Middle frontal gyrus (tissue), 1 donor: ENCODE results near the gene SMIM20.

Experiments
- DNase-seq: peaks from one replicate; pipeline ENCODE4 v3.0.0-alpha.2; 2015; ENCODE audit warnings: low spot score; ENCODE audit errors: extremely low spot score

Gene SMIM20

DNA sequence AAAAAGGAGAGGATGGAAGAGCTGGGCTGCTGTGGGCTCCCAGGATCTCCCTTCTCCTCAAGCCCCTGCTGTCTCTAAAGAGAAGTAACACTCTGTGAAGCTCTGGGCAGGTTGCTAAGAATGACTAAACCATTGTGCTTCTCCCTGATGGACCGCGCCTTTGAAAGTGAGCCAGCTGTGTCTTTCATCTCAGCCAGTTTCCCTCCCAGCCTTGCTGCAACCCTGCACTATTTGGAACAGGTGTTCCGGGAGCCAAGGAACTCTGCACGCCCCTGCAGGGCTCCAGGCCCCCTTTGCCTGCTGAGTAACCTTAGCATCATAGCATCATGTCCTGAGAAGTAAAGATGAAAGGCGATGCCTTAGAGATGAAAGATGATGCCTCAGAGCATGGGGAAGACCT lies 39.7 kb downstream of the SMIM20 start:
- no peak for DNase-seq

DNA sequence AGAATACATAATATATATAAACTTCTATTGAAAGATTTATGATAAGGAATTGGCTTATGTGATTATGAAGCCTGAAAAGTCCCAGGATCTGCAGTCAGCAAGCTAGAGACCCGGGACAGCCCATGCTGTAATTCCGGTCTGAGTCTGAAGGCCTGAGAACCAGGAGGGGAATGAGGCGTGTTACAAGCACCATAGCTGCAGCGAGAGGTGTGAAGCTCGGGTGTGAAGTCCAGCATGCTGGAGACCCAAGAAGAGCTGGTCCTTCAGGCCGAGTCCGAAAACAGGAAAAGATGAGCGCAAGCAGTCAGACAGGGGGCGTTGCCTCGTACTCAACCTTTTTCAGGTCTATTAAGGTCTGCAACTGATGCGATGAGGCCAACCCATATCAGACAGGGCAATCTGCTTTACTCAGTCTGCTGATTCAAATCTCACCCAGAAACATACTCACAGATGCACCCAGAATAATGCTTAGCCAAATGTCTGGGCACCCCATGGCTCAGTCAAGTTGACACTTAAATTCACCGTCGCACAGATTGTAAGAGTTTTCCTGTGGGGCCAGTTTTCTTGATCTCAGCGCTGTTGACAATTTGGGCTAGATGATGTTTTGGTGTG lies 40.4 kb downstream of the SMIM20 start:
- no peak for DNase-seq

GRCh38 chr4:25955705-25956104 lies 41.7 kb downstream of the SMIM20 start:
- no peak for DNase-seq

DNA sequence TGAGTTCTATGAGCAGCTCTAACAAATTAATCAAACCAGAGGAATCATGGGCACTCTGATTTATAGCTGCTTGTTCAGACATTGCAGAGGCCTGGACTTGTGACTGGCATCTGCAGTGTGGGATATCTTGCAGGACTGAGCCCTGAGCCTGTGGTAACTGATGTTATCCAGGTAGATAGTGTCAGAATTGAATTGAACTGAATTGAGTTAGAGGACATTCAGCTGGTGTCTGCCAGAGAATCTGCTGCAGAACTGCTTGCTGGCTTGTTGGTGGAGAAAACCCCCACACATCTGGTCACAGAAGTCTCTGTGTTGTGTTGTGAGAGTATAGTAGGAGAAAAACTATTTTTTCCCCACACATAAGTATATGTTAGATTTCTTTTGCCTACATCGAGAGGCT lies 42.2 kb downstream of the SMIM20 start:
- peak; percentile 38 for DNase-seq

- DNase-seq = peak; percentile 29
Observed at GRCh38 chr4:25958110-25958509, 44.1 kb downstream of the SMIM20 start.

DNA sequence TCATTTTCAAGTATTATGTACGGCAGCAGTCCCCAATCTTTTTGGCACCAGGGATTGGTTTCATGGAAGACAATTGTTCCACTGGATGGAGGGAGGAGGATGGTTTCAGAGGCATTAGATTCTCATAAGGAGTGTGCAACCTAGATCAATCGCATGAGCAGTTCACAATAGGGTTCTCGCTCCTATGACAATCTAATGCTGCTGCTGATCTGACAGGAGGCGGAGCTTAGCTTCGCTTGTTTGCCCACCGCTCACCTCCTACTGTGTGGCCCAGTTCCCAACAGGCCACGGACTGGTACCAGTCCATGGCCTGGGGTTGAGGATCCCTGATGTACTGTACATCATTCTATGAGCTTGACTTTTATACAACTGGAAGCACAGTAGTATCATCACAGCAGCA lies 48.4 kb downstream of the SMIM20 start:
- DNase-seq = no peak

GRCh38 chr4:25965629-25966028 lies 51.6 kb downstream of the SMIM20 start:
- no peak for DNase-seq

GRCh38 chr4:25966171-25966570 lies 52.2 kb downstream of the SMIM20 start:
- DNase-seq = no peak

DNA sequence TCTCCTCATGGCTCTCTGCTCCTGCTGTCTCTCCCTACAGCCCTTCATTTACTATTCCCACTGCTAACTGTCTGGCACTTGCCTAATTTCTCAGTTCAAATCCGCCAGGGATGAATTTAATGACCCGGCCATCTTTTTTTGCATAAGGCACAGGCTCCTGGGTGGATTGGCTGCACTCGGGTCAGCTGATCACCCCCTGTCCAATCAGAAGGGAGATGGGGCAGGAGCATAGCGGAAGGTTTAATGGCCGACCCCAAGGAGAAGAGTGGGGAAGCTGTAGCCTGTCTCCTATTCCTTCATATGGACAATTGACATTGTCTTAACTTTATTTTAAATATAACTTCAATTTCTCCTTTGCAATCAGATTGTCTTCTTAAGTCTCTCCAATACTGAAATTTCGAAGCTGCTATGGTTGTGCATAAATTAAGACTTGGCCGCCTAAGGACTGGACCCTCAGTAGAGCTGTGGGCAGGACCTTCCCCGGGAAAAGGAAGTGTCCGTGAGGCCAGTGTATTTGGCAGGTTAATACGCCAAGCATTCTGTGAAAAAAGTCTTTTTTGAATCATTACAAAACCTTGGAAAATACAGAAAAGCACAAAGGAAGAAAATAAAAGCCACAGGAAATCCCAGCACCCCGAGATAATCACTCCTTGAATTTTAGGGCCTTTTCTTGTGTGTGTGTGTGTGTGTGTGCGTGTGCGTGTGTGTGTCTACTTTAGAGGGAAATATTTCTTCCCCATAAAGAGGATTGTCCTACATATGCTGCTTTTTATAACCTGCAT lies 55.5 kb downstream of the SMIM20 start:
- no peak for DNase-seq

DNA sequence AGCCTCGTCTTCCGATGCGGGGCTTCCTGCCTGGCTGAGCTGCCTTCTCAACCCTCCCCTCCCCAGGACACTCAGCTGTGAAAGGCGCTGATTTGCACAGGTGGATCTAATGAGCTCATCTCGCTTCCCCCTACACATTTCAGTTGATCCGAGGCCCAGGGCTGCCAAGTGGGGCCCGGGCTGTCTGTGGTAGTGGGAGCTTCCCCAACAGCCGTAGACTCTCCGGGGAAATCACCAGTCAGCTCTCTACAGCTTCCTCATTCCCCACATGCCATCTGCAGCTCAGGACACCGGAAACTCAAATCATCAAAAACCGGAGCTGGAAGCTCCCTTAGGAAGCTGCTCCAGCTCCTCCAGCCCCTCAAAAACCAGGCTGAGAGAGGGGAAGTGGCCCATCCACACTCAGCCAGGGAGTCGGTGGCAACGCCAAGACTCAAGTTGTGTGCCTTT lies 56.2 kb downstream of the SMIM20 start:
- no peak for DNase-seq

DNA sequence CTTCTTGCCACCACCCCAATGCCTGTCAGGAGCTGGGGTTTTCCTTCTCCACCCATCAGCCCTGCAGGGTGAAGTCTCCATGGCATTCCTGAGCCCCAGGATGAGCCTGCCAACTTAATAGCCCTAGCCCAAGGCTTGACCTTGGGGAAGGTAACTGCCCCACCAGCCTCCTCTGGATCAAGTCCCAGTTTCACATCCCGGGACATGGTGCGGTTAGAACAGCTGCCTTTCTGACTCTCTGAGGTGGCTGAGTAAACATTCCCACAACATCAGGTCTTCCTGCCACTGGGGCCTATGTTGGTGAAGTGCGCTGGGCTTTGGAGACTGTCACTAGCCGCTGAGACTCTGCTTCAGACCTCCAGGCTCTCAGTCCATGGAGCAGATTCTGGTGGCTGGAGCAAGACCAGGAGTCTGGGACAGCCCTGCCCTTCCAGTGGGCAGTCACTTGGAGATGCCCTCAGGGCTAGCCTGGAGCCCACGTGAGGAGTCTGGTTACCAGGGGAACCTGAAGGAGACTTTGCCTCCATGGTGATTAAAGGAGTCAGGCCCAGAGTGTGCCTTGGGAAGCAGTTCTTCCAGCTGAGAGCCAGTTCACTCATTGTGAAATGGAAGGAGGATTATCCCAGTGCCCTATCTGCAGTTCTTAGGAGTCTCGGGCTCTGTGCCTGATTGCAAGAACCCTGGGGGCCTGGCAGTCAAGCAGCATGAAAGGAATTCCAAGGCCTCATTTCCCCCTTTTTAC lies 56.8 kb downstream of the SMIM20 start:
- no peak for DNase-seq

DNA sequence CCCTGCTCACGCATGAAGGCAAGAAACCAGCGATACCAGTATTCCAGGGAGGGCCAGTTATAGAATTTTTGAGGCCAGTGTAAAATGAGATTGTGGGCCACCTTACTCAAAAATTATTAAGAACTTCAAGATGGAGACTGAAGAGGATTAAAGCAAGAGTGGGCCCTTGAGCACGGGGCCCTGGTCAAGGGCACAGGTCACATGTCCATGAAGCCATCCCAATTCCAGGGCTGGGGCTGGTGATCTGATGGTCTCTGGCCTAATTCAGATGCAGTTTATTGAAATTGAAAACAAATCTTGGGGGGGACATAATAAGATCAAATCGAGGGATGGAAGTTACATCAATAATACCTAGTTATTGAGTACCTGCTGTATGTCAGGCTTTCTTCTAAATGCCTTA lies 58.3 kb downstream of the SMIM20 start:
- DNase-seq = no peak

DNA sequence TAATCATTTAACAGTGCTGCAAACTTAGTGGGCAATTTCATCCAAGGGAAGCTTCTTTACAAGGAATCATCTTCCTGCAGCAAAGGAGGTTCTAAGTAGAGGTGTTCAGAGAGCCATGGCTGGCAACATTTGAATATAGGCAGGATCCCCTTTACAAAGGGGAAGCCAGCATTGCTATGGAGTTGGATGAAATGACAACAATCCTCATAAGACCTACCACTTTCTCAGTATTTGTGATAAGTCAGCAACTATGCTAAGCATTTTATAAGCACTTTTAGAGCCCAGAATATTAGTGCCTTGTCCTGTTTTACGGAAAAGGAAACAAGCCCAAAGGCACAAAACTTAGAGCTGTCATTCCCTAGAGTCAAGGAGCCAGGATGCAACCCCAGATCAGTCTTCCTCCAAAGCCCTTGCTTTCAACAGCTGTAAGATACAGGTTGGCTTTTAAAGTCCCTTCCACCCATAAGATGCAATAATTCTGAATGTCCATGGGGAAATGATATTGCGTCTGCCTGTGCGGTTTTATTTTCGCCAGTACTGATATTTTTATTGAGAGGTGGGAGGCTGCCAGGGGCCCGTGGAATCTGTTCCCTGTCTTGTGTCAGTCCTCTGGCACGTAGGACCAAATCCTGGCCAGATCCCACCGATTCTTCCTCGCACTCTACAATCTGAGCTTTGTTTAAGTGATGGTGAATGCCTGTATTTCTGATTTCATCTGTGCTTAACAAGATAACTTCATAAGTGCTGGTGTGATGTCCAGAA lies 59.1 kb downstream of the SMIM20 start:
- no peak for DNase-seq

DNA sequence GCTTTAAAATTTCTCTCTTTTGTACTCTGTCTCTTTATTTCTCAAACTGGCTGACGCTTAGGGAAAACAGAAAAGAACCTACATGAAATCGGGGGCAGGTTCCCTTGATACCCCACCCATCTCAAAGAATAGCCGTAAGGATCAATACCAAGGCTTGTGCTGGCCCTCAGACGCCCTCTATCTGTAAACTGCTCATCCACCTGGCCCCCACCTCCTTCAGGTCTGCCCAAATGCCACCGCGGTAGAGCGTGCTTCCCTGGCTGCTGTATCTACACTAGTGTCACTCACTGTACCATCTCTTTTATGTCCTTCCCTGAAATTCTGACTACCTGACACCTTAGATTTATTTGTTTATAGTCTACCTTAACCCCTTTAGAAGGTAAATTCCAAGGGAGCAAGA lies 62.8 kb downstream of the SMIM20 start:
- no peak for DNase-seq

DNA sequence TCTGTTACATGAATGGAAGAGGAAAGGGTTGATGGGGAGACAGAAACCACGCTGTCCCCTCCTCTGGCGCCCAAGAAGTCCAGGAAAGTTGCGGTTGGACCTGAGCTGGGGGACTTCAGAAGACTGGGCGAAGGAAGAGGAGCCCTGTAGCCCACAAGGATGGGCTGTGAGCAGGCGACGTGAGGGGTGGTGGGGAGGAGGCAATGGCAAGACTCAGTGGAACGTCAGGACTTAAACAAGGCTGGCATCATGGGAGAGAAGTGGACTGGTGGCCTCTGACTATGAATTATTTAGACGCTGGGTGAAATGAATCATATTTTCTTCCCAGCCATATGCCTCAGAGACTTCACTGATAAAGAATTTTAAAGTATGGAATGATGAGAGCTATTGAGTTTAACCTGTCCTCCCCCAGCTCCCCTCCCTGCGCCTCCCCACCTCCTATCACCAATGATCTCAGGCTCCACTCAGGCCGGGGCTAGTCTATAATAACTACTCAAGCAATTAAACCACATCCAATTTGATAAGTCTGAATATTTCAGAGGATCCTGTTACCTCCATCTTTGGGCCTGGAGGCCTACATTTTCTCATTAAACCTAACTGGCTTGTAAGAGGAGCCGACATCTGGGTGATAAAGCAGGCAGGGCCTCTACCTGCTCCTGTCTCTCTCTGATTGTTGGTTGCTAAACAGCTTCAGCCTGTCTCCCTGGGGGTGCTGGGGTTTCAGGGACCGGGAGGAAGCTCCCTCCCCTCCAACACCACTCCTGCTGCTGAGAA lies 63.6 kb downstream of the SMIM20 start:
- DNase-seq = no peak

DNA sequence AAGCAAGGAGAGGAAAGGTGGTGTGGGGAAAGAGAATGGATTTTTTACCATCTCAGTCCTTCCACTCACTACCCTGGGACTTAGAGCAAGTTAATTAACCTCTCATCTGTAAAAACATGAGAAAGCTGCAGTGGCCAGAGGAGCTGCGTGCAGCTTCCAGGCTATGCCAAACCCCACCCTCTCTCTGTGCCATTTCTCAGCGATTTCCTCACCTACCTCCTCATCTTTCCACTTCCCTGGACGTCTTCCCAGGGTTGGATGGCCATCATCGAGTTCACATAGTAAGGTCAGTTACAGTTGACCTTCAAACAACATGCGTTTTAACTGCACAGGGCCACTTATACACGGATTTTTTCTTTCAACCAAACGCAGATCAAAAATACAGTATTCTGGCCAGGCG lies 64.3 kb downstream of the SMIM20 start:
- DNase-seq = no peak
